Epithelial cell of proximal tubule (primary cell): ENCODE data around the gene MBTD1. TPM values are rescaled to one million over a fixed set of nuclear protein-coding genes. Genes with fewer than 3 reads are reported as not detected.

Experiments
- DNase-seq: peaks from one replicate; pipeline ENCODE4 v3.0.0-alpha.2; 2011; ENCODE audit warnings: low read depth
- H3K4me3 ChIP-seq: 2 replicates; pipeline ENCODE4 v1.5.1; 2011; ENCODE audit warnings: low read depth, mild to moderate bottlenecking, low read length
- total RNA-seq: library from RNA; depleted of rRNA; stranded (reverse); fragments of >200 nt; gene quantifications from 2 replicates; pipeline ENCODE4 v1.2.3, GENCODE V29; 2015
- TF ChIP-seq, protein P1 (sequence below): conservative IDR thresholded peaks from 2 replicates; pipeline ENCODE4 v1.5.1; 2012; ENCODE audit warnings: low read depth, mild to moderate bottlenecking, low read length

Gene MBTD1
- total RNA-seq, 1 donor from 2014 or later, result 5.1 TPM

DNA sequence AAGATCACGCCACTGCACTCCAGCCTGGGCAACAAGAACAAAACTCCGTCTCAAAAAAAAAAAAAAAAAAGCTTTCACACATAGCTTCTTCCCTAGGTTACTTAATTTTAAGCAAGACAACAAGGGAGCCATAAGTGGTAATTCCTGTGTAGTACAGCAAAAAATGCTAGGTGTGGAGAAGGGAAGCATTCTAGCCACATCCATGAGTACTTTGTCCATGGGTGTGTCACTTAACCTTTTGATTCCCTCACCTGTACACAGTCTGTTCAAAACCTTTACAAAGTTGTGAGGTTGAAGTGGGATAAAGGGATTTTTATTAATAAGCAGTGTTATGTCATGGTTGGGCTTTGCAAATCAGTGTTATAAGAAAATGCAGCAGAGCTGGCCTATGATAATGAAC is 89.1 kb downstream of the MBTD1 start:
- H3K4me3 ChIP-seq, result no peak overlapping the region
- TF ChIP-seq, protein P1, sequence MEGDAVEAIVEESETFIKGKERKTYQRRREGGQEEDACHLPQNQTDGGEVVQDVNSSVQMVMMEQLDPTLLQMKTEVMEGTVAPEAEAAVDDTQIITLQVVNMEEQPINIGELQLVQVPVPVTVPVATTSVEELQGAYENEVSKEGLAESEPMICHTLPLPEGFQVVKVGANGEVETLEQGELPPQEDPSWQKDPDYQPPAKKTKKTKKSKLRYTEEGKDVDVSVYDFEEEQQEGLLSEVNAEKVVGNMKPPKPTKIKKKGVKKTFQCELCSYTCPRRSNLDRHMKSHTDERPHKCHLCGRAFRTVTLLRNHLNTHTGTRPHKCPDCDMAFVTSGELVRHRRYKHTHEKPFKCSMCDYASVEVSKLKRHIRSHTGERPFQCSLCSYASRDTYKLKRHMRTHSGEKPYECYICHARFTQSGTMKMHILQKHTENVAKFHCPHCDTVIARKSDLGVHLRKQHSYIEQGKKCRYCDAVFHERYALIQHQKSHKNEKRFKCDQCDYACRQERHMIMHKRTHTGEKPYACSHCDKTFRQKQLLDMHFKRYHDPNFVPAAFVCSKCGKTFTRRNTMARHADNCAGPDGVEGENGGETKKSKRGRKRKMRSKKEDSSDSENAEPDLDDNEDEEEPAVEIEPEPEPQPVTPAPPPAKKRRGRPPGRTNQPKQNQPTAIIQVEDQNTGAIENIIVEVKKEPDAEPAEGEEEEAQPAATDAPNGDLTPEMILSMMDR, result no peak

DNA sequence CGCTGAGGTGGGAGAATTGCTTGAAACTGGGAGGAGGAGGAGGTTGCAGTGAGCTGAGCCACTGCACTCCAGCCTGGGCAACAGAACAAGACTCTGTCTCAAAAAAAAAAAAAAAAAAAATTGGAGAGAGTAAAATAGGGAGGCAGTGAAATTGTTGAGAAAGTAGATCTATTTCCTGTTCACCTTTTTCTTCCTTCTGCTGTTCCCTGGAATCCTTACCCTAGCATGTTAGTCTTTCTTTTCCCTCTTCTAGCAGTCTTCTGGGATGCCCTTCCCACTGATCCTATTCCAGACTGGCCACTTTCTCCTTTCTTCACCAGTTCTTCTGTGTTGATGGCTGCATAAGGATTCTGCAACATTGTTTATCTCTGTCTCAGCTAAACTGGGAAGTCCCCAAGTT is 90.5 kb downstream of the MBTD1 start:
- DNase-seq, result no peak
- no peak overlapping the region for H3K4me3 ChIP-seq
- TF ChIP-seq, protein P1, result no peak

More for the DNA sequence above, 89.1 kb downstream of the MBTD1 start:
- no peak for DNase-seq

DNA sequence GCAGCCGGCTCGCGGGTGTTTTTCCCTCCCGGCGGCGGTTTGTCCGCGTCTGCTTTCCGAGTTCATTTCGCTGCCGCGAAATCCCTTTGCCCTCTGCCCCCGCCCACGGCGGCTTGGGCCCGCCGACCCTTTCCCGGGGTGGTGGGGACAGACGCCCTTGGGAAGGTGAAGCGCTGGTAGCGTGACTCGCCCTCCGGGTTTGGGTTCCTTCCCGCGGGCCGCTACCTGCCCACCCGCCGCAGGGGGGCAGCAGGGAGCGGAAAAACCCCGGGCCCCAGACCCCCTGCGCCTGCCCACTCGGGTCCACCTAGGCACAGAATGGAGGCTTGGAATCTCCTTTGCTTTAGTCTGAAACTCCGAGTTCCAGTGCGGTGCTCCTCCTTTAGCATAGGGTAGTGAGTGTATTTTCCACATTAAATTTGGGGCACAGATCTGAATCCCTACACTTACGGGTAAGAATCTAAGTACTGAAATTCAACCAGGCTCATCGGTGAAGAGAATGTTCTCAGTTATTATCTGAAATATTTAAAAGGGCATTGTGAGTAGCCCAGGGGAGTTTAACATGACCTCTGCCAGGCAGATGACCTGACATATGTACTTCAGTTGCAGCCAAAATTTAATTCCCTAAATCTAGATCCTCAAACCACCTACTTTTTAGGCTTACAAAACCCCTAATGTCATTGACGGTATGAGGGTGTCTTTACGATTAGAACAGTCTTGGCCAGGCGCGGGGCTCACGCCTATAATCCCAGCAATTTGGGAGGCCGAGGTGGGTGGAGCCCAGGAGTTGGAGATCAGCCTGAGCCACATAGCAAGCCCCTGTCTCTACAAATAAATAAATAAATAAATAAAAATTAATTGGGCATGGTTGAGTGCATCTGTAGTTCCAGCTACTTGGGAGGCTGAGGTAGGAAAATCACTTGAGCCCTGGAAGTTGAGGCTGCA is 92.6 kb downstream of the MBTD1 start:
- H3K4me3 ChIP-seq, result peak overlapping the region; percentile 95
- TF ChIP-seq, protein P1, result peak; percentile 70
- no peak for DNase-seq

DNA sequence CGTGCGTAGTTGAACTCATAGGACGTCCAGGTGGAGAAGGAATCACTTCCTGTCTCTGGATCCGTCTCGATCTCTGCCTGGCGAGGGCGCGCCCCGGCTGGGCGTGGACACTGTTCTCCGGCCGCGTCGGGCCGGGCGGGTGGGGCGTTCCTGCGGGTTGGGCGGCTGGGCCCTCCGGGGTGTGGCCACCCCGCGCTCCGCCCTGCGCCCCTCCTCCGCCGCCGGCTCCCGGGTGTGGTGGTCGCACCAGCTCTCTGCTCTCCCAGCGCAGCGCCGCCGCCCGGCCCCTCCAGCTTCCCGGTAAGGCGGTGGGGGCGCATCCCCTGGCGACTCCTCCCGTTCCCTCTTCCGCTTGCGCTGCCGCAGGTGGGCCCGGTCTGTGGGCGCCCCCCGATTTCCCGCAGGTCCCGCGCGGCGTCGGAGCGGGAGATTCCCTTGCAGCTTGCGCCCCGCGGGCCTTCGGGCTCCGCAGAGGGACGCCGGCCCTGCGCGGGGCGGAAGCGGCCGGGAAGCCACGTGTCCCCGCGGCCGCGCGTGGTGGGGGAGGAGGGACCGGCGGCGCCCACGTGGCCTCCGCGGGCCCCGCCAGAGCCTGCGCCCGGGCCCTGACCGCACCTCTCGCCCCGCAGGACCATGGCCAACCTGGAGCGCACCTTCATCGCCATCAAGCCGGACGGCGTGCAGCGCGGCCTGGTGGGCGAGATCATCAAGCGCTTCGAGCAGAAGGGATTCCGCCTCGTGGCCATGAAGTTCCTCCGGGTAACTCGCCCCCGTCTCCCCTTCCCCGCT is 93.5 kb downstream of the MBTD1 start, which contains the start of gene NME2:
TSS of gene NME2 (plus strand) at position 214 of the 789 bp plus-strand sequence. CDS start at position 634, 420 bp downstream.
- no peak for DNase-seq
- TF ChIP-seq, protein P1, result no peak
- H3K4me3 ChIP-seq, result peak within 1 kb of the TSS; percentile 95

DNA sequence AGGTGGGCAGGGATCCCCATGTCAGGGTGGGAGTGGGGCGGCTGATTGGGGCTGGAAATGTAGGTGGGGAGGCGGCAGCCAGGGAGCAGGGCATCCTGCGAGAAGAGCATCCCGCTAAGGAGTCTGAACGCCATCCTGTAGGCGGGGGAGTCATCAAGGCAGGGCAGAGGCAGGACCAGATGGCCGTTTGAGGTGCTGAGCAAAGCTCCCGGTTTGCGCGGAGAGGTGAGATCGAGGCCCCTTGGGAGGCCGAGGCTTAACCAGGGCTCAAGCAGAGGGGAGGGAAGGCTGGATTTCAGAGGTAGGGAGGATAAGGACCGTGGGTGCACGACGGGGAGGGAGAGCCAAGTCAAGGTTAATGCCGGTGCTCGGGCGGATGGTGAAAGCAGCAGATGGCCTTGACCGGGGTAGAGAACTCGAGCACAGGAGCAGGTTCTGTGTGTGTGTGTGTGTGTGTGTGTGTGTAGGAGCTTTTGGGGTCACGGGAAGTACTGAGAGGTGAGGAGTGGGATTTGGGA is 94.1 kb downstream of the MBTD1 start:
- H3K4me3 ChIP-seq, result peak overlapping the region; percentile 95
- TF ChIP-seq, protein P1, result no peak
- DNase-seq, result no peak

DNA sequence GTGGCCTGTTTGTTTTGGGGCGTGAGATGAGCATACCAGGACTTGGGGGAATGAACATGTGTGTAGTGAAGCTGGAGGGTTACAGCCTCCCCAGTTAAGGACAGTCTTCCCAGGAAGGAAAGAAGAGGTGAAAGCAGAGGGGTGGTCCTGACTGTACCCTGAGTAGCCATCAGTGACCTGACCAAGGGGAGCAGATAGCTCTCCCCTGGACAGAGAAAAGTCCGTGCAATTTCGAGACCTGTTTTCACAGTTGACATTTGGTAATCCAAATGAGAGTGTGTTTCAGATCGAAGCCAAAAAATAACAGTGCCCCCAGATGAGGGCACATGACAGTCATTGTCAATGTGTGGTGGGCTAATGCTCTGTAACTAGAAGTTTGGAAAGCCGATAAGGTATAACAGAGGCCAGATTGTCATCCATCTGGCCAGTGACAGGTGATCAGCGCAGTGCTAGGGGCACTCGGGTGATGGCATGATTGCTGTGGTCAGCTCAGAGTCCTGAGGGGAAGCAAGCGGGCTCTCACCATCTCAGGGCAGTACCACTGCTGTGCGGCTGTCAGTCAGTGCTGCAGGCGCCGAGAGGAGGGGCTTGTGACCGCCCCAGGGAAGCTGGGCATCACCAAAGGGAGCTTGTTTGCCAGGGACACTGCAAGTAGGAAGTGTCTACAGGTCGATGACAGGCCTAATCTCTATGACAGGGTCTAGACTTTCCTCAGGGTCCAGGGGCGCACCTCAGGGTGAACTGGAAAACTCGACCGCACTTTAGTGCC is 94.8 kb downstream of the MBTD1 start:
- no peak for DNase-seq
- TF ChIP-seq, protein P1, result no peak
- H3K4me3 ChIP-seq, result peak overlapping the region; percentile 95
